BJ (cell line): ENCODE data around the gene MAN2A2. TPM values are rescaled to one million over a fixed set of nuclear protein-coding genes. Genes with fewer than 3 reads are reported as not detected.

Experiments
- CTCF ChIA-PET: fragments of 350-600 bp; formaldehyde crosslinking; extraction: SDS; loops from one replicate; lab custom pipeline; 2021; ENCODE audit warnings: antibody characterized with exemption, inconsistent platforms; lab: Yijun Ruan, JAX
- POLR2A ChIA-PET: fragments of 300-600 bp; sonication (Branson Sonifier 250); formaldehyde crosslinking; extraction: SDS; loops from one replicate; lab custom pipeline; 2021; ENCODE audit warnings: antibody characterized with exemption; lab: Charles Lee
- DNase-seq: peaks from one replicate; pipeline ENCODE4 v3.0.0-alpha.2; 2011; ENCODE audit warnings: low read depth
- H3K27me3 ChIP-seq: 2 replicates; pipeline ENCODE4 v1.6.0; 2011; ENCODE audit warnings: low read length; ENCODE audit not compliant: control insufficient read depth, insufficient read depth
- H3K36me3 ChIP-seq: 2 replicates; pipeline ENCODE4 v1.5.1; 2011; ENCODE audit warnings: low read length; ENCODE audit not compliant: control insufficient read depth, insufficient read depth
- H3K4me3 ChIP-seq: 2 replicates; pipeline ENCODE4 v1.5.1; 2011; ENCODE audit warnings: low read depth, mild to moderate bottlenecking, control low read depth, low read length
- polyA plus RNA-seq: library from polyadenylated mRNA; depleted of rRNA; stranded (reverse); fragments of >200 nt; gene quantifications from 2 replicates; pipeline ENCODE4 v1.2.3, GENCODE V29; 2011
- TF ChIP-seq, protein P1 (sequence below): IDR thresholded peaks from 2 replicates; pipeline ENCODE4 v1.5.1; 2011; ENCODE audit warnings: low read depth, mild to moderate bottlenecking, control low read depth, inconsistent platforms, low read length, moderate library complexity; ENCODE audit not compliant: insufficient read depth

Gene MAN2A2
- polyA plus RNA-seq, 1 experiment: 40.4 TPM

DNA sequence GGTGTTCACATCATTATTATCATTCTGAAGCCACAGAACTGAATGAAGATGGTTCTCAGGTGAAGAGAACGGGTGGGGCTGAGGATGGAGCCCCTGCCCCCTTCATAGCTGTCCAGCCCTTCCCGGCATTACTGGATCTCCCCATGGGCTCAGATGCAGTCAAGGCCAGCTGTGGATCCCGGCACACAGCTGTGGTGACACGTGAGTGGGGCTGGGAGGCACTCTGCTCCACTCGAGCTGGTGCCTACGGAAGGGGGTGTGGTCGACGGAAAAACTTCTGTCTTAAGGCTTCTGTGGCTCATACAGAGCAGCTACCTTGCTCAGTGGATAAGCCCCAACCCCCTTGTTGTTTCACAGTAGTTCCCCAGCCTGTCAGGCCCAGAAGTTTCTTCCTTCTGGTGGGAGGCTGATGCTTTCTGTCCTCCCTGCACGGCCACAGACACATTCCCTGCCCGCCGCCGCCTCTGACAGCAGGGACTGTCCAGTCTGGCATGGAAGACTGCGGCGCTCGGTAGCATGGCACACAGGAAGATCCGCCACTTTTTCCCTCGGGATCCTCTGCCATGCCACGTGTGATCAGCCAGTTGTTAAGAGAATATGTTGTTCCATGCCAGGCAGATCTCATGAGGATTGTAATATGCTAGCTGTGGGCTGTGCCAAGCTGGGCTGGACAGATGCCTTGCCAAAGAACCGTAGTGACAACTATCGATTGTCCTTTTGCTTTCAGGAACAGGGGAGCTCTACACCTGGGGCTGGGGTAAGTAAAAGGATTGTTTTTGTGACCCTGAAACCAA lies 57.4 kb downstream of the MAN2A2 start:
- H3K27me3 ChIP-seq: no peaks in the 10 kb centered on the region

DNA sequence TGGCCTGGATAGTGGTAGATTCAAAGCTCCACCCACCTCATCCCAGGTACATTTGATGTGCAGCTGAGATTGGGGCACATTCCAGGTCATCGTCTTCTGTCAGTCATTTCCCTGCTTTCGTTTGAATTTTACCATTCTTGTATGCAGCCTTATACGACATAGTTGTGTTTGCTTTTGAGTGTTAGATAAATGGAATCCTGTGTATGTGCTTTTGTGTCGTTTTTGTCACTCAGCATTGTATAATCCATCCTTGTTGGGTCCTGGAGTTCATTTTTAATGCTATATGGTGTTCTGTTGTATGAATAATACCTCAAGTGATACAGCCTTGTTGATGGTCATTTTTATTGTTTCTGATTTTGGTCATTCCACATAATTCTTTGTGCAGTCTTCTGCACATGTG lies 58.9 kb downstream of the MAN2A2 start:
- H3K36me3 ChIP-seq: peaks cover 12% of the 10 kb centered on the region
- DNase-seq: no peak
- no peak overlapping the region for H3K4me3 ChIP-seq
- ChIA-PET CTCF (interaction anchor here (9.3 kb wide), 1 partner anchor 89 kb away, joined by 122 read pairs; no protein-coding TSS in a partner anchor), POLR2A (no interaction called here)
- no peaks in the 10 kb centered on the region for H3K27me3 ChIP-seq
- TF ChIP-seq, protein P1, sequence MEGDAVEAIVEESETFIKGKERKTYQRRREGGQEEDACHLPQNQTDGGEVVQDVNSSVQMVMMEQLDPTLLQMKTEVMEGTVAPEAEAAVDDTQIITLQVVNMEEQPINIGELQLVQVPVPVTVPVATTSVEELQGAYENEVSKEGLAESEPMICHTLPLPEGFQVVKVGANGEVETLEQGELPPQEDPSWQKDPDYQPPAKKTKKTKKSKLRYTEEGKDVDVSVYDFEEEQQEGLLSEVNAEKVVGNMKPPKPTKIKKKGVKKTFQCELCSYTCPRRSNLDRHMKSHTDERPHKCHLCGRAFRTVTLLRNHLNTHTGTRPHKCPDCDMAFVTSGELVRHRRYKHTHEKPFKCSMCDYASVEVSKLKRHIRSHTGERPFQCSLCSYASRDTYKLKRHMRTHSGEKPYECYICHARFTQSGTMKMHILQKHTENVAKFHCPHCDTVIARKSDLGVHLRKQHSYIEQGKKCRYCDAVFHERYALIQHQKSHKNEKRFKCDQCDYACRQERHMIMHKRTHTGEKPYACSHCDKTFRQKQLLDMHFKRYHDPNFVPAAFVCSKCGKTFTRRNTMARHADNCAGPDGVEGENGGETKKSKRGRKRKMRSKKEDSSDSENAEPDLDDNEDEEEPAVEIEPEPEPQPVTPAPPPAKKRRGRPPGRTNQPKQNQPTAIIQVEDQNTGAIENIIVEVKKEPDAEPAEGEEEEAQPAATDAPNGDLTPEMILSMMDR: no peak

More for the DNA sequence above, 57.4 kb downstream of the MAN2A2 start:
- TF ChIP-seq, protein P1: no peak
- H3K36me3 ChIP-seq: peaks cover 9% of the 10 kb centered on the region
- H3K4me3 ChIP-seq: no peak overlapping the region
- ChIA-PET CTCF (interaction anchor here (1.0 to 9.3 kb wide), 4 partner anchors 10 to 91 kb away, joined by 3 to 122 read pairs (median 4); no protein-coding TSS in a partner anchor), POLR2A (no interaction called here)
- no peak for DNase-seq

DNA sequence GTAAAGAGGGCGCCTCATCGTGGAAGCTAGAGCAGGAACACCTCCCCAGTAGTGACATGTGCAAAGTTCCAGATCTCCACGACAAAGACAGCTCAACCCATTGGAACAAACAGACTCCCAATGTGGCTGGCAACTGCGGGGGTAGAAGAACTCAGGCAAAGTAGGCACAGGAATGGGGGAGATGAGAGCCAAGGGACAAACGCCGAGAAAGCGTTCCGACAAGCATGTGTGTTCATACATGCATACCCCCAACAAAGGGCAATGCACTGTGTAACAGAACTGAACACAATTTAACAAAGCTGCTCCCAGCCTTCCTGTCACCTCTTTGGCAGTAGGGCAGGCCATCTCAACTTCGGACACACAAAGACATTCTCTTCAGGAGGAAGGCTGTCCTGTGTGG lies 63.2 kb downstream of the MAN2A2 start:
- H3K36me3 ChIP-seq: peaks cover 12% of the 10 kb centered on the region
- ChIA-PET CTCF (interaction anchor here (0.8 to 3.6 kb wide), 6 partner anchors 9 to 90 kb away, joined by 3 to 27 read pairs (median 4); partner anchors contain the start of gene UNC45A), POLR2A (no interaction called here)
- TF ChIP-seq, protein P1: no peak
- DNase-seq: no peak
- no peaks in the 10 kb centered on the region for H3K27me3 ChIP-seq
- no peak overlapping the region for H3K4me3 ChIP-seq

DNA sequence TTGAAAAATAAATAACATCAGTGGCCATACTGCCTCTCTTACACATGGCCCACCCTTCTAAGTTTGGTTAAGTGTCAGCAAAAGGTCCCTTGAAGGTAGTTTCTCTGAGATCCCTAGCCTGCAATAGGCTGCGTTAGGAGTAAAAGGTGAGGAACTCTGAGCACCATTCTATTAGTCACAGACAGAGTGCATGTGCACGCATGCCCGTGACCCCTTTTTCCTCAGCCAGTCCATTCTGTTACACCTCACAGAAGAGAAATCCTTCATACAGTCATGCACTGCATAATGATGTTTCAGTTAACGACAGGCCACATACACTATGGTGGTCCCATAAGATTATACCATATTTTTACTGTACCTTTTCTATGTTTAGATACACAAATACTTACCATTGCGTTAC lies 64.1 kb downstream of the MAN2A2 start:
- H3K36me3 ChIP-seq: peaks cover 4% of the 10 kb centered on the region
- TF ChIP-seq, protein P1: no peak
- H3K27me3 ChIP-seq: no peaks in the 10 kb centered on the region
- CTCF ChIA-PET: interaction anchor here (1.5 to 3.6 kb wide), 2 partner anchors 10 to 89 kb away, joined by 3 to 27 read pairs; no protein-coding TSS in a partner anchor
- POLR2A ChIA-PET: no interaction called here
- DNase-seq: no peak
- no peak overlapping the region for H3K4me3 ChIP-seq

DNA sequence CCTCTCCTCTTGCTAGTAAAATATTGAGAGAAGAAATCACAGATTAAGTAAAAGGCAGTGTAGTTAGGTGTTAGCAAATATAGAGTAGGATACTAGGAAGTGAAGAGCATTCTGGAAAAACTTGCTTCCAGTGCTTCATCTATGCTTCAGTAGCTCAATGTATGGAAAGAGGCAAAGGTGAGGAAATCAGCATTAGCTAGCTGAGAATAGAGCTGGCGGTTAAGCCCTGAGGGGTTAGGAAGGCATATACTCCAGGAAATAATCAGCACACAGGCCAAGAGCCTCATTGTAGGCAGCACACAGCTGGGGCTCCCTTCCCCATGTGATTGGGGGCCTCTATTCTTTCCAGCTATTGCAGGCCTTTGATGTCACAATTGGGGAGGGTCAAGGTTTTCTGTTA lies 65.3 kb downstream of the MAN2A2 start:
- ChIA-PET CTCF (interaction anchor here (1.8 to 3.6 kb wide), 2 partner anchors 12 to 33 kb away, joined by 7 to 27 read pairs; partner anchors contain the start of gene UNC45A), POLR2A (no interaction called here)
- H3K27me3 ChIP-seq: no peaks in the 10 kb centered on the region
- H3K36me3 ChIP-seq: peaks cover 4% of the 10 kb centered on the region
- TF ChIP-seq, protein P1: no peak
- H3K4me3 ChIP-seq: no peak overlapping the region
- DNase-seq: no peak
